IMR-90 (cell line): ENCODE data around the gene SLC15A3. TPM values are rescaled to one million over a fixed set of nuclear protein-coding genes. Genes with fewer than 3 reads are reported as not detected.
A peak's percentile ranks its signal among the peaks of the same experiment; 100 is the strongest.

Source experiments
- ATAC-seq: fragments of 200-7000 bp; cut with Tn5 transposase; 2 replicates; pipeline ENCODE4 v1.9.1; 2020; ENCODE audit warnings: low read depth, mild to moderate bottlenecking, moderate library complexity
- BruUV-seq: library from RNA; stranded (reverse); fragments of 400-500 nt; replicated peaks from 2 replicates; lab custom pipeline; 2021; lab: Mats Ljungman, UMichigan
- CTCF ChIA-PET: fragments of 300-600 bp; formaldehyde crosslinking; extraction: SDS; loops from one replicate; lab custom pipeline; 2021; ENCODE audit warnings: antibody characterized with exemption; lab: Yijun Ruan, JAX
- POLR2A ChIA-PET: fragments of 300-600 bp; sonication (Branson Sonifier 250); formaldehyde crosslinking; loops from one replicate; lab custom pipeline; 2022; ENCODE audit warnings: antibody characterized with exemption; ENCODE audit not compliant: unreplicated experiment; lab: Charles Lee
- DNase-seq: peaks from one replicate; pipeline ENCODE4 v3.0.0; 2013
- H2AFZ ChIP-seq: replicated peaks from 2 replicates; pipeline ENCODE3; 2013; ENCODE audit warnings: low read length, mild to moderate bottlenecking; ENCODE audit not compliant: poor library complexity
- H2AK5ac ChIP-seq: 2 replicates; pipeline ENCODE4 v1.6.1; 2013; ENCODE audit warnings: low read depth, low read length, inconsistent platforms
- H2AK9ac ChIP-seq: replicated peaks from 2 replicates; pipeline ENCODE3; 2013; ENCODE audit warnings: mild to moderate bottlenecking, low read depth, low read length, moderate library complexity; ENCODE audit not compliant: poor library complexity
- H2BK120ac ChIP-seq: 2 replicates; pipeline ENCODE4 v1.6.1; 2013; ENCODE audit warnings: low read depth, low read length, inconsistent platforms
- H2BK15ac ChIP-seq: 3 replicates; pipeline ENCODE4 v1.6.1; 2013; ENCODE audit warnings: low read depth, low read length, inconsistent platforms
- H2BK20ac ChIP-seq: 2 replicates; pipeline ENCODE4 v1.6.1; 2013; ENCODE audit warnings: low read depth, mild to moderate bottlenecking, inconsistent platforms, low read length, moderate library complexity
- H2BK5ac ChIP-seq: 2 replicates; pipeline ENCODE4 v1.6.1; 2013; ENCODE audit warnings: mild to moderate bottlenecking, low read depth, low read length, inconsistent platforms; ENCODE audit not compliant: poor library complexity, severe bottlenecking
- H3K14ac ChIP-seq: replicated peaks from 2 replicates; pipeline ENCODE4 v1.6.1; 2013; ENCODE audit warnings: low read depth, low read length, inconsistent platforms
- H3K18ac ChIP-seq: 2 replicates; pipeline ENCODE4 v1.6.1; 2013; ENCODE audit warnings: low read depth, low read length, control low read depth
- H3K23ac ChIP-seq: 2 replicates; pipeline ENCODE4 v1.6.1; 2013; ENCODE audit warnings: low read depth, low read length, inconsistent platforms
- H3K27ac ChIP-seq: 2 replicates; pipeline ENCODE4 v1.5.1; 2013; ENCODE audit warnings: mild to moderate bottlenecking, control low read depth, low read length; ENCODE audit not compliant: insufficient read depth
- H3K27me3 ChIP-seq: 2 replicates; pipeline ENCODE4 v1.6.1; 2013; ENCODE audit warnings: low read length; ENCODE audit not compliant: control insufficient read depth, insufficient read depth
- H3K36me3 ChIP-seq: 2 replicates; pipeline ENCODE4 v1.6.1; 2013; ENCODE audit warnings: low read length, mixed read lengths; ENCODE audit not compliant: control insufficient read depth, insufficient read depth
- H3K4ac ChIP-seq: 2 replicates; pipeline ENCODE4 v1.6.1; 2013; ENCODE audit warnings: low read depth, low read length, inconsistent platforms
- H3K4me1 ChIP-seq: 2 replicates; pipeline ENCODE4 v1.6.1; 2013; ENCODE audit warnings: low read length, mixed read lengths; ENCODE audit not compliant: control insufficient read depth, insufficient read depth
- H3K4me2 ChIP-seq: 2 replicates; pipeline ENCODE4 v1.6.1; 2013; ENCODE audit warnings: low read depth, mild to moderate bottlenecking, control low read depth, low read length, moderate library complexity
- H3K4me3 ChIP-seq: 2 replicates; pipeline ENCODE4 v1.5.1; 2013; ENCODE audit warnings: low read depth, mild to moderate bottlenecking, control low read depth, low read length, moderate library complexity; ENCODE audit not compliant: insufficient read depth
- H3K56ac ChIP-seq: 2 replicates; pipeline ENCODE4 v1.6.1; 2013; ENCODE audit warnings: low read length, inconsistent platforms; ENCODE audit not compliant: insufficient read depth; ENCODE audit errors: extremely low read depth
- H3K79me1 ChIP-seq, 2 experiments: 2 replicates each; pipeline ENCODE4 v1.6.1; 2013; ENCODE audit warnings: low read length in 2 of 2, inconsistent platforms in 1 of 2, low read depth in 1 of 2
- H3K9ac ChIP-seq: 2 replicates; pipeline ENCODE4 v1.6.1; 2013; ENCODE audit warnings: low read depth, low read length, control low read depth
- H3K9me1 ChIP-seq: 2 replicates; pipeline ENCODE4 v1.6.1; 2013; ENCODE audit warnings: low read length, inconsistent platforms; ENCODE audit not compliant: insufficient read depth
- H3K9me3 ChIP-seq: 2 replicates; pipeline ENCODE4 v1.6.1; 2013; ENCODE audit warnings: low read length; ENCODE audit not compliant: control insufficient read depth, insufficient read depth
- H4K20me1 ChIP-seq: 2 replicates; pipeline ENCODE4 v1.6.1; 2013; ENCODE audit warnings: low read length, inconsistent platforms; ENCODE audit not compliant: insufficient read depth
- H4K5ac ChIP-seq: 2 replicates; pipeline ENCODE4 v1.6.1; 2013; ENCODE audit warnings: mild to moderate bottlenecking, low read depth, low read length, control low read depth
- H4K8ac ChIP-seq, 2 experiments: 2 replicates each; pipeline ENCODE4 v1.6.1; 2013; ENCODE audit warnings: low read depth in 2 of 2, low read length in 2 of 2, control low read depth in 1 of 2, inconsistent platforms in 1 of 2
- H4K91ac ChIP-seq: 2 replicates; pipeline ENCODE4 v1.6.1; 2013; ENCODE audit warnings: low read depth, low read length, inconsistent platforms; ENCODE audit not compliant: insufficient read depth
- NFE2L2 ChIP-seq: fragments of 150-350 bp; IDR thresholded peaks from 2 replicates; pipeline ENCODE4 v1.6.1; 2016; ENCODE audit warnings: low read depth, mild to moderate bottlenecking, low read length
- WGBS, 2 experiments: methylation state at CpG; one replicate each; pipeline versions ENCODE4 v1.1.5 to v1.1.7; 2013; ENCODE audit warnings: missing lambda C conversion rate in 2 of 2; ENCODE audit not compliant: insufficient read length in 1 of 2; ENCODE audit errors: extremely low coverage in 2 of 2; 5-methylcytosine and 5-hydroxymethylcytosine counted together
- dilution Hi-C: fragments of 300-500 bp; cut with HindIII; formaldehyde crosslinking; loops from one replicate; pipeline ENCODE4 v1.14.3; 2018; ENCODE audit warnings: low sequenced_read_pairs; ENCODE audit not compliant: unreplicated experiment
- in situ Hi-C: fragments of 300-500 bp; cut with MboI; formaldehyde crosslinking; loops from 3 replicates; pipeline ENCODE4 v1.14.3; 2019; ENCODE audit warnings: low sequenced_read_pairs, inconsistent platforms, mixed read lengths
- intact Hi-C: fragments of 100-400 bp; cut with micrococcal nuclease; formaldehyde crosslinking; loops from 2 replicates; pipeline ENCODE4 v1.10.0; 2022
- polyA plus RNA-seq, 3 experiments: library from polyadenylated mRNA; depleted of rRNA; stranded (reverse); fragments of >200 nt; gene quantifications; 2 replicates each; pipeline ENCODE4 v1.2.3, GENCODE V29; 2012; ENCODE audit warnings: low replicate concordance in 1 of 3
- total RNA-seq: library from RNA; depleted of rRNA; stranded (reverse); fragments of >200 nt; gene quantifications from 2 replicates; pipeline ENCODE4 v1.2.3, GENCODE V29; 2012

Gene SLC15A3
- total and polyA plus RNA-seq, 2 of the 4 experiments (the other 2 are of a cell fraction) = 3.2 to 4.4 TPM

DNA sequence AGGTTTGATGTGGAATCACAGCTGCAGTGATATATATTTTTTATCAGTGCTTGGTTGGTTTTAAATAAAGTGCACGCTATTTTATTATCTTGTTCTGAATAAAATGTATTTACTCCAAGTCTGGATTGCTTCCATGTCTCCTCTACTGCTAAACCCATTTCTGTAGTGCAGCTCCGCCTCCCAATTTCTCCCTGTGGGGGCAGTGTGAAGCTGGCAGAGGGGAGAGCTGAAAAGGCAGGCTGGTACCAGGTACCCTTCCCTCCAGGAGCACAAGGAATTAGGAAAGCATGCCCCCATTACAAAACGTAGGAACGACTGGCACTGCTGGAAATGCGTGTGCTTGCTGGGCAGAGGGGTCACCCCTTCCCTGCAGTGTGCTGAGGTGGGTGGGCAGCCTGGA lies 28.6 kb downstream of the SLC15A3 start:
- Histone ChIP-seq H3K56ac (no peak overlapping the region), H2BK5ac (no peak overlapping the region), H2BK15ac (no peak overlapping the region), H4K8ac (no peak overlapping the region), H2AFZ (no peak overlapping the region), H3K9ac (no peak overlapping the region), H2BK20ac (no peak overlapping the region), H3K4ac (no peak overlapping the region), H3K79me1 (peaks cover 16 to 52% of the 10 kb centered on the region in 2 experiments; a peak in 3 of 4 replicates), H4K91ac (no peak overlapping the region), H3K9me3 (no peaks in the 10 kb centered on the region), H4K5ac (no peak overlapping the region), H2AK9ac (peak overlapping the region; percentile 3), H3K4me2 (no peak overlapping the region), H2BK120ac (no peak overlapping the region), H3K4me3 (no peak overlapping the region), H3K18ac (no peak overlapping the region), H3K9me1 (peaks cover 18% of the 10 kb centered on the region; the same call in 1 of the 2 replicates), H3K14ac (no peak overlapping the region), H3K36me3 (peaks cover 31% of the 10 kb centered on the region), H3K4me1 (peaks cover 17% of the 10 kb centered on the region), H2AK5ac (no peak overlapping the region), H3K23ac (no peak overlapping the region), H3K27me3 (no peaks in the 10 kb centered on the region), H3K27ac (no peak overlapping the region), H4K20me1 (peaks cover 23% of the 10 kb centered on the region)
- in situ Hi-C loops = loop anchor here (25.0 kb wide), 1 partner anchor 1336 kb away; no protein-coding TSS in a partner anchor
- WGBS, 2 experiments = no CpG with 5 or more reads among the region's 5 CpGs
- DNase-seq (no peak), ATAC-seq (no peak)
- ChIA-PET POLR2A (no interaction called here), CTCF (no interaction called here)
- intact Hi-C loops = no loop called here
- dilution Hi-C loops = no loop called here
- BruUV-seq = no TSS peak
- no peak for TF ChIP-seq NFE2L2
